H9 (cell line): ENCODE data around the gene TTLL1. TPM values are rescaled to one million over a fixed set of nuclear protein-coding genes. Genes with fewer than 3 reads are reported as not detected.

Source experiments
- DNase-seq: peaks from one replicate; pipeline ENCODE4 v3.0.0-alpha.2; 2017
- H2AFZ ChIP-seq: one replicate; pipeline ENCODE4 v1.6.1; 2013; ENCODE audit warnings: mild to moderate bottlenecking, low read length, control low read depth, moderate library complexity
- H2AK5ac ChIP-seq: 2 replicates; pipeline ENCODE4 v1.6.1; 2013; ENCODE audit warnings: low read length, control low read depth, mixed read lengths; ENCODE audit not compliant: insufficient read length
- H2BK120ac ChIP-seq: one replicate; pipeline ENCODE4 v1.6.1; 2013; ENCODE audit warnings: low read depth, mild to moderate bottlenecking, low read length, control low read depth, inconsistent platforms; ENCODE audit not compliant: poor library complexity, severe bottlenecking
- H2BK12ac ChIP-seq: 2 replicates; pipeline ENCODE4 v1.6.1; 2013; ENCODE audit warnings: low read length, control low read depth, mixed read lengths, low read depth; ENCODE audit not compliant: insufficient read length
- H2BK15ac ChIP-seq: 2 replicates; pipeline ENCODE4 v1.6.1; 2013; ENCODE audit warnings: low read depth, low read length, control low read depth
- H2BK20ac ChIP-seq: one replicate; pipeline ENCODE4 v1.6.1; 2013; ENCODE audit warnings: low read depth, mild to moderate bottlenecking, low read length, control low read depth, inconsistent platforms; ENCODE audit not compliant: poor library complexity, severe bottlenecking
- H2BK5ac ChIP-seq: 2 replicates; pipeline ENCODE4 v1.6.1; 2013; ENCODE audit warnings: low read length, control low read depth, mixed read lengths; ENCODE audit not compliant: insufficient read length
- H3K14ac ChIP-seq: 2 replicates; pipeline ENCODE4 v1.6.1; 2013; ENCODE audit warnings: low read length, control low read depth; ENCODE audit not compliant: insufficient read depth
- H3K18ac ChIP-seq: 2 replicates; pipeline ENCODE4 v1.6.1; 2013; ENCODE audit warnings: low read depth, mild to moderate bottlenecking, mixed read lengths, low read length, control low read depth; ENCODE audit not compliant: insufficient read length
- H3K23ac ChIP-seq: 2 replicates; pipeline ENCODE4 v1.6.1; 2013; ENCODE audit warnings: low read length, control low read depth, mixed read lengths, low read depth; ENCODE audit not compliant: insufficient read length
- H3K23me2 ChIP-seq: 2 replicates; pipeline ENCODE4 v1.6.1; 2013; ENCODE audit warnings: low read depth, mild to moderate bottlenecking, mixed read lengths, low read length, control low read depth; ENCODE audit not compliant: insufficient read length, poor library complexity, severe bottlenecking
- H3K27ac ChIP-seq: 2 replicates; pipeline ENCODE4 v1.5.1; 2013; ENCODE audit warnings: low read length, control low read depth, mixed read lengths, low read depth; ENCODE audit not compliant: insufficient read length
- H3K27me3 ChIP-seq: 2 replicates; pipeline ENCODE4 v1.6.1; 2013; ENCODE audit warnings: low read length, control low read depth, inconsistent platforms; ENCODE audit not compliant: insufficient read depth
- H3K4ac ChIP-seq: 2 replicates; pipeline ENCODE4 v1.6.1; 2013; ENCODE audit warnings: low read depth, mild to moderate bottlenecking, control low read depth, inconsistent platforms, low read length, moderate library complexity
- H3K4me1 ChIP-seq: 2 replicates; pipeline ENCODE4 v1.6.1; 2013; ENCODE audit warnings: low read length, control low read depth, inconsistent platforms; ENCODE audit not compliant: insufficient read depth
- H3K4me2 ChIP-seq: 2 replicates; pipeline ENCODE4 v1.6.1; 2013; ENCODE audit warnings: low read length, control low read depth, mixed read lengths; ENCODE audit not compliant: insufficient read length, insufficient read depth
- H3K56ac ChIP-seq: 2 replicates; pipeline ENCODE4 v1.6.1; 2013; ENCODE audit warnings: low read depth, mild to moderate bottlenecking, mixed read lengths, low read length, control low read depth; ENCODE audit not compliant: insufficient read length
- H3K79me1 ChIP-seq: 2 replicates; pipeline ENCODE4 v1.6.1; 2013; ENCODE audit warnings: low read depth, mild to moderate bottlenecking, moderate library complexity, low read length, control low read depth, inconsistent platforms; ENCODE audit not compliant: insufficient read depth, poor library complexity, severe bottlenecking
- H3K79me2 ChIP-seq: 2 replicates; pipeline ENCODE4 v1.6.1; 2013; ENCODE audit warnings: low read length, control low read depth, inconsistent platforms; ENCODE audit not compliant: insufficient read depth
- H3K9ac ChIP-seq: 2 replicates; pipeline ENCODE4 v1.6.1; 2013; ENCODE audit warnings: low read length, control low read depth, mixed read lengths; ENCODE audit not compliant: insufficient read length; ENCODE audit errors: extremely low read depth
- H3K9me3 ChIP-seq: one replicate; pipeline ENCODE4 v1.6.1; 2013; ENCODE audit warnings: low read depth, low read length, inconsistent platforms; ENCODE audit not compliant: control insufficient read depth
- H3T11ph ChIP-seq: one replicate; pipeline ENCODE4 v1.6.1; 2013; ENCODE audit warnings: mild to moderate bottlenecking, low read length, control low read depth, inconsistent platforms
- H4K20me1 ChIP-seq: one replicate; pipeline ENCODE4 v1.6.1; 2013; ENCODE audit not compliant: control insufficient read depth, insufficient read length, insufficient read depth
- H4K5ac ChIP-seq: 2 replicates; pipeline ENCODE4 v1.6.1; 2013; ENCODE audit warnings: low read depth, mild to moderate bottlenecking, mixed read lengths, low read length, control low read depth; ENCODE audit not compliant: insufficient read length
- H4K8ac ChIP-seq: replicated peaks from 2 replicates; pipeline ENCODE4 v1.6.1; 2013; ENCODE audit warnings: low read length, control low read depth, mixed read lengths, low read depth; ENCODE audit not compliant: insufficient read length
- H4K91ac ChIP-seq: 2 replicates; pipeline ENCODE4 v1.6.1; 2013; ENCODE audit warnings: low read depth, mild to moderate bottlenecking, moderate library complexity, mixed read lengths, low read length, control low read depth; ENCODE audit not compliant: insufficient read length
- H3K27ac Mint-ChIP-seq, 3 experiments: 2 replicates in 2 of 3; 3 replicates in 1 of 3; pipeline ENCODE4 v1.8.0; 2020 to 2021; ENCODE audit warnings: mixed read lengths in 3 of 3, mild to moderate bottlenecking in 1 of 3, moderate library complexity in 1 of 3
- H3K27me3 Mint-ChIP-seq: 2 replicates; pipeline ENCODE4 v1.8.0; 2021; ENCODE audit warnings: low read depth, mild to moderate bottlenecking, moderate library complexity, mixed read lengths
- H3K36me3 Mint-ChIP-seq, 3 experiments: 2 replicates in 2 of 3; 3 replicates in 1 of 3; pipeline ENCODE4 v1.8.0; 2020 to 2021; ENCODE audit warnings: low read depth in 3 of 3, mixed read lengths in 3 of 3; ENCODE audit not compliant: insufficient read depth in 1 of 3
- H3K4me1 Mint-ChIP-seq, 2 experiments: 2 replicates each; pipeline ENCODE4 v1.8.0; 2020; ENCODE audit warnings: mixed read lengths in 2 of 2
- H3K4me3 Mint-ChIP-seq, 2 experiments: 2 replicates in 1 of 2; 3 replicates in 1 of 2; pipeline ENCODE4 v1.8.0; 2020 to 2021; ENCODE audit warnings: mild to moderate bottlenecking in 2 of 2, mixed read lengths in 2 of 2, moderate library complexity in 1 of 2
- H3K9me3 Mint-ChIP-seq, 2 experiments: 2 replicates in 1 of 2; 3 replicates in 1 of 2; pipeline ENCODE4 v1.8.0; 2020; ENCODE audit warnings: mild to moderate bottlenecking in 2 of 2, mixed read lengths in 2 of 2, moderate library complexity in 1 of 2
- WGBS: extraction: QIAGEN DNeasy Blood & Tissue Kit; methylation state at CpG from one replicate; pipeline ENCODE4 v1.1.7; 2013; ENCODE audit warnings: missing lambda C conversion rate, low lambda C conversion rate, mixed read lengths; ENCODE audit not compliant: insufficient read length; ENCODE audit errors: extremely low coverage; 5-methylcytosine and 5-hydroxymethylcytosine counted together
- long read RNA-seq: library from polyadenylated mRNA; unstranded; transcript quantifications from one replicate; pipeline ENCODE4 v2.0.0, GENCODE V29; 2020
- total RNA-seq: library from RNA; stranded (reverse); gene quantifications from 2 replicates; pipeline ENCODE4 v1.2.1, GENCODE V29; 2021
- TF ChIP-seq, protein P1 (sequence below): fragments of 200-600 bp; sonication (generic); conservative IDR thresholded peaks from 3 replicates; pipeline ENCODE4 v1.8.0; 2021; ENCODE audit warnings: antibody characterized with exemption, mild to moderate bottlenecking

TTLL1 gene
- 4.1 TPM in 2 replicates for total RNA-seq
- long read RNA-seq, transcript TTLL1-201 (11 exons, 1,645 nt) = major isoform, 28 of 35 reads
- long read RNA-seq, partial matches to known transcripts = 0 of 35 reads
- long read RNA-seq, other reads (novel, unspliced or antisense) = 3 of 35 reads

DNA sequence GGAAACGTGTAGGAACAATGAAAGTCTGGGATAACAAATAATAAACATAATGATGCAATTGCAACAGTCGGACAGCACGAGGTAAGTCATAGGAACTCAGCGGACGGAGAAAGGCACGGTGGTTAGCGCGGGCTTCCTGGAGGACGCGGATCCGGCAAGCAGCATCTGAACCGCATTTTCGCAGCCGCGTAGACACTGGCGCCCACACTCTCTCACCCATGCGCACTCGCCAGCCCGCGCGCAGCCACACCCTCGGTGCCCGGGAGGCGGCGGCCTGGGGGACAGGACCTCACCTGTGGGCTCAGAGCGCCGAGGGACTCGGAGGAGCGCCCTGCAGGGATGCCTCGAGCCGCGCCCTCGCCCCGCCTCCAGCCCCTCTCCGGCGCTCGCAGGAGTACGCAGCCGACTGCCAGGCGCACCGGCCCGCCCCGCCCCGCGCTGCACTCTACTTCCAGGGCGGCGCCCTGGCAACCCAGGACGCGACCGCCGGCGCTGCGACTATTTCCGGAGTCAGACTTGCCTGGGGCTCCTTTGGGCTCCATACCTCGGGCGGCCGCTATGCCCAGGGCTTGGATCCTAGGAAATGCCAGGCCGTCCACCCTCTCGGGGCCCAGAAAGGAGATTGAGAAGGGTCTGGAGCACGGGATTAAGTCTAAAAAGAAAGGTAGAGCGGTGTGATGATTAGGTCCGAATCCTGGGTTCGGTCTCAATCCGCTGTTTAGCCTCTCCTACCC, at the start of gene TTLL1:
TSS of gene TTLL1 (minus strand) at position 408 of the 734 bp plus-strand sequence. CDS start 13,805 bp downstream, outside the sequence.
- H4K8ac ChIP-seq = no peak within 1 kb of the TSS
- H3K23ac ChIP-seq = no peak within 1 kb of the TSS
- H3K27ac Mint-ChIP-seq = peak within 1 kb of the TSS in 2 of 3 experiments; percentile 21 to 71; a peak in 2 of 7 replicates
- no peaks in the 10 kb centered on the region for H3K79me2 ChIP-seq
- peaks cover 5% of the 10 kb centered on the region for H3K23me2 ChIP-seq
- H3K56ac ChIP-seq = no peak within 1 kb of the TSS
- no peak within 1 kb of the TSS for H2BK20ac ChIP-seq
- peak within 1 kb of the TSS; percentile 79 for H3K18ac ChIP-seq
- H3K9me3 ChIP-seq = no peaks in the 10 kb centered on the region
- no peak within 1 kb of the TSS for H2BK15ac ChIP-seq
- H3K79me1 ChIP-seq = no peaks in the 10 kb centered on the region
- no peak within 1 kb of the TSS for H2BK12ac ChIP-seq
- peak; percentile 95 for DNase-seq
- H3K27ac ChIP-seq = no peak within 1 kb of the TSS
- no peak within 1 kb of the TSS for H4K5ac ChIP-seq
- H3K4me1 ChIP-seq = no peaks in the 10 kb centered on the region
- H3K27me3 ChIP-seq = no peaks in the 10 kb centered on the region
- H4K91ac ChIP-seq = no peak within 1 kb of the TSS
- no peak within 1 kb of the TSS for H2BK120ac ChIP-seq
- peak within 1 kb of the TSS; percentile 77 for H3K9ac ChIP-seq
- no peaks in the 10 kb centered on the region for H4K20me1 ChIP-seq
- H2BK5ac ChIP-seq = no peak within 1 kb of the TSS
- peaks cover 0 to 5% (median 0%) of the 10 kb centered on the region in 3 experiments; a peak in 3 of 7 replicates for H3K36me3 Mint-ChIP-seq
- WGBS = no CpG with 5 or more reads among the region's 64 CpGs
- H3T11ph ChIP-seq = no peak within 1 kb of the TSS
- no peaks in the 10 kb centered on the region for H3K27me3 Mint-ChIP-seq
- H3K4me2 ChIP-seq = peak within 1 kb of the TSS; percentile 89
- TF ChIP-seq, protein P1, sequence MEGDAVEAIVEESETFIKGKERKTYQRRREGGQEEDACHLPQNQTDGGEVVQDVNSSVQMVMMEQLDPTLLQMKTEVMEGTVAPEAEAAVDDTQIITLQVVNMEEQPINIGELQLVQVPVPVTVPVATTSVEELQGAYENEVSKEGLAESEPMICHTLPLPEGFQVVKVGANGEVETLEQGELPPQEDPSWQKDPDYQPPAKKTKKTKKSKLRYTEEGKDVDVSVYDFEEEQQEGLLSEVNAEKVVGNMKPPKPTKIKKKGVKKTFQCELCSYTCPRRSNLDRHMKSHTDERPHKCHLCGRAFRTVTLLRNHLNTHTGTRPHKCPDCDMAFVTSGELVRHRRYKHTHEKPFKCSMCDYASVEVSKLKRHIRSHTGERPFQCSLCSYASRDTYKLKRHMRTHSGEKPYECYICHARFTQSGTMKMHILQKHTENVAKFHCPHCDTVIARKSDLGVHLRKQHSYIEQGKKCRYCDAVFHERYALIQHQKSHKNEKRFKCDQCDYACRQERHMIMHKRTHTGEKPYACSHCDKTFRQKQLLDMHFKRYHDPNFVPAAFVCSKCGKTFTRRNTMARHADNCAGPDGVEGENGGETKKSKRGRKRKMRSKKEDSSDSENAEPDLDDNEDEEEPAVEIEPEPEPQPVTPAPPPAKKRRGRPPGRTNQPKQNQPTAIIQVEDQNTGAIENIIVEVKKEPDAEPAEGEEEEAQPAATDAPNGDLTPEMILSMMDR = no peak
- peaks cover 5 to 19% of the 10 kb centered on the region in 2 experiments; a peak in 3 of 4 replicates for H3K4me1 Mint-ChIP-seq
- H2AFZ ChIP-seq = peak within 1 kb of the TSS; percentile 74
- H3K9me3 Mint-ChIP-seq = no peaks in the 10 kb centered on the region; a peak in 1 of 5 replicates
- H3K14ac ChIP-seq = peak within 1 kb of the TSS; percentile 83
- peak within 1 kb of the TSS; percentile 74 to 91 for H3K4me3 Mint-ChIP-seq
- H3K4ac ChIP-seq = no peak within 1 kb of the TSS
- no peak within 1 kb of the TSS for H2AK5ac ChIP-seq
